HepG2 (cell line): Measurements from ENCODE around the gene AJM1. TPM values are rescaled to one million over a fixed set of nuclear protein-coding genes. Genes with fewer than 3 reads are reported as not detected.

ENCODE experiments used
- CHD4 ChIP-seq: fragments of 200-600 bp; sonication (generic); IDR thresholded peaks from 2 replicates; pipeline ENCODE4 v1.7.0; 2017; ENCODE audit warnings: mild to moderate bottlenecking, low read length, borderline replicate concordance
- EP300 ChIP-seq, 3 experiments: sonication (generic) in 1 of 3; formaldehyde crosslinking in 1 of 3; IDR thresholded peaks; 2 replicates each; pipeline versions ENCODE4 v1.5.1 to v1.6.1; 2011 to 2020; ENCODE audit warnings: low read depth in 2 of 3, low read length in 2 of 3, borderline replicate concordance in 1 of 3, improper control_type of control experiment in 1 of 3, mild to moderate bottlenecking in 1 of 3, missing genetic modification reagents in 1 of 3, moderate library complexity in 1 of 3
- MEIS2 ChIP-seq: sonication (generic); formaldehyde crosslinking; IDR thresholded peaks from 2 replicates; pipeline ENCODE4 v1.9.0; 2021; ENCODE audit warnings: mild to moderate bottlenecking, missing genetic modification reagents
- MIXL1 ChIP-seq: IDR thresholded peaks from 2 replicates; pipeline ENCODE4 v1.6.1; 2016
- SP2 ChIP-seq: sonication (generic); formaldehyde crosslinking; IDR thresholded peaks from 2 replicates; pipeline ENCODE4 v1.5.1; 2020; ENCODE audit warnings: mild to moderate bottlenecking, missing genetic modification reagents
- ZBTB38 ChIP-seq: sonication (generic); formaldehyde crosslinking; IDR thresholded peaks from 2 replicates; pipeline ENCODE4 v1.5.1; 2020; ENCODE audit warnings: mild to moderate bottlenecking, missing genetic modification reagents
- ZNF205 ChIP-seq: IDR thresholded peaks from 2 replicates; pipeline ENCODE4 v1.6.1; 2018; ENCODE audit warnings: missing biosample characterization, missing genetic modification reagents
- ZNF33B ChIP-seq: sonication (generic); formaldehyde crosslinking; IDR thresholded peaks from 2 replicates; pipeline ENCODE4 v1.5.1; 2020; ENCODE audit warnings: mild to moderate bottlenecking, missing genetic modification reagents
- ZNF484 ChIP-seq: sonication (generic); formaldehyde crosslinking; IDR thresholded peaks from 2 replicates; pipeline ENCODE4 v1.5.1; 2020; ENCODE audit warnings: mild to moderate bottlenecking, low read depth, missing genetic modification reagents, borderline replicate concordance
- ZNF567 ChIP-seq: sonication (generic); formaldehyde crosslinking; IDR thresholded peaks from 2 replicates; pipeline ENCODE4 v1.8.1; 2023; ENCODE audit warnings: mild to moderate bottlenecking, missing genetic modification reagents, borderline replicate concordance
- ZNF709 ChIP-seq: sonication (generic); formaldehyde crosslinking; IDR thresholded peaks from 2 replicates; pipeline ENCODE4 v1.5.0; 2020; ENCODE audit warnings: mild to moderate bottlenecking, missing genetic modification reagents
- polyA plus RNA-seq, 8 experiments: library from polyadenylated mRNA; depleted of rRNA in 3 of 8; stranded (reverse) in 7 of 8; unstranded in 1 of 8; fragments of >200 nt; fragmentation: Illumina TruSeq in 4 of 8; extraction: Trizol in 4 of 8; gene quantifications; 2 replicates each; pipeline versions ENCODE4 v1.2.1 to v1.2.3, GENCODE V29; 2011 to 2016; ENCODE audit warnings: low read depth in 4 of 8, missing spikeins in 1 of 8, mixed read lengths in 1 of 8; ENCODE audit not compliant: insufficient read depth in 1 of 8
- total RNA-seq, 5 experiments: library from RNA; depleted of rRNA; stranded (reverse); fragments of >200 nt; fragmentation: Illumina TruSeq; extraction: Trizol; gene quantifications; 2 replicates each; pipeline ENCODE4 v1.2.3, GENCODE V29; 2016; ENCODE audit warnings: low read depth in 1 of 5
- TF ChIP-seq, protein P1 (sequence below): IDR thresholded peaks from 2 replicates; pipeline ENCODE4 v1.4.0; 2020; ENCODE audit warnings: mild to moderate bottlenecking, missing genetic modification reagents
- TF ChIP-seq, protein P2 (sequence below): sonication (generic); formaldehyde crosslinking; IDR thresholded peaks from 2 replicates; pipeline ENCODE4 v1.4.0; 2020; ENCODE audit warnings: missing genetic modification reagents, borderline replicate concordance
- TF ChIP-seq, protein P3 (sequence below): sonication (generic); formaldehyde crosslinking; IDR thresholded peaks from 2 replicates; pipeline ENCODE4 v1.4.0; 2020; ENCODE audit warnings: mild to moderate bottlenecking, missing genetic modification reagents
- TF ChIP-seq, protein P4 (sequence below): sonication (generic); formaldehyde crosslinking; IDR thresholded peaks from 2 replicates; pipeline ENCODE4 v1.8.1; 2023; ENCODE audit warnings: mild to moderate bottlenecking, missing genetic modification reagents, borderline replicate concordance
- TF ChIP-seq, protein P5 (sequence below): IDR thresholded peaks from 2 replicates; pipeline ENCODE4 v1.6.1; 2018; ENCODE audit warnings: missing genetic modification reagents
- TF ChIP-seq, protein P6 (sequence below): IDR thresholded peaks from 2 replicates; pipeline ENCODE4 v1.6.1; 2016; ENCODE audit warnings: missing biosample characterization, missing genetic modification reagents, low read depth

The AJM1 gene
- total and polyA plus RNA-seq, 2 of the 13 experiments (the other 11 are each of a cell fraction or from before 2014, with no cell fraction given): 1.1 to 1.2 TPM

DNA sequence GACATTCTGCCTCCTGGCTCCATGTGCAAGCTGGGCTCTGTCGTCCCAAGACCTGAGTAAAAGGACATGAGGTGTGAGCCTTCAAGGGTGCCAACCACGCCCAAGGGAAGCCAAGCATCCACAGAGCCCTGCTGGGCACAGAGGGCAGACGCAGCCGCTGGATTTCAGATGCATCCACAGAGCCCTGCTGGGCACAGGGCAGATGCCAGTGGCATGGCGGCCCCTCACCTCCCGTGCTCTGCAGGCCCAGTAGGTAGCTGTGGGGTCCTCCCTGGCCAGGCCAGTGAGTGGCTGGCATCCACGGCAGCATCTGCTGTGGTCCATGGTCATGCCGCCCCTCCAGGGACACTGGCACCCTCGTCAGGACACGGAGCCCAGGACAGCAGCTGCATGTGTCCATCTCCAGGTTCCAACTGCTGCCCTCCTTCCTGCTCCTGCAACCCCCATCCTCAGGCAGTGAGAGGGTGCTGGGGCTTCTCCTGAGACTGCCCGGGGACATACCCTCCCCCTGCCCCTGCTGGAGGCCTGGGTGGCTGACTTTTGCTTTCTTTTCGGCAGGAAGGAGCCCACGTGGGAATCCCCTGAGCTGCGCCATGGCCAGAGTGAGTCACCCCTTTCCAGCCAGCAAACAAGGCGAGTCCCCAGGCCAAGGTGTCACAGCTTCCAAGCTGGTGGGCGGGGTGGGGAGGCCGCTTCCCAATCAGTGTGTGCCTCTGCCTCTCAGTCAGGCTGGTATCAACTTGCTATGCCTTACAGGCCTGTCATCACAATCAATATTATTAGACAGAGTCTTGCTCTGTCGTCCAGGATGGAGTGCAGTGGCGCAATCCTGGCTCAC lies 40.0 kb downstream of the AJM1 start (continued):
- TF ChIP-seq, protein P1, sequence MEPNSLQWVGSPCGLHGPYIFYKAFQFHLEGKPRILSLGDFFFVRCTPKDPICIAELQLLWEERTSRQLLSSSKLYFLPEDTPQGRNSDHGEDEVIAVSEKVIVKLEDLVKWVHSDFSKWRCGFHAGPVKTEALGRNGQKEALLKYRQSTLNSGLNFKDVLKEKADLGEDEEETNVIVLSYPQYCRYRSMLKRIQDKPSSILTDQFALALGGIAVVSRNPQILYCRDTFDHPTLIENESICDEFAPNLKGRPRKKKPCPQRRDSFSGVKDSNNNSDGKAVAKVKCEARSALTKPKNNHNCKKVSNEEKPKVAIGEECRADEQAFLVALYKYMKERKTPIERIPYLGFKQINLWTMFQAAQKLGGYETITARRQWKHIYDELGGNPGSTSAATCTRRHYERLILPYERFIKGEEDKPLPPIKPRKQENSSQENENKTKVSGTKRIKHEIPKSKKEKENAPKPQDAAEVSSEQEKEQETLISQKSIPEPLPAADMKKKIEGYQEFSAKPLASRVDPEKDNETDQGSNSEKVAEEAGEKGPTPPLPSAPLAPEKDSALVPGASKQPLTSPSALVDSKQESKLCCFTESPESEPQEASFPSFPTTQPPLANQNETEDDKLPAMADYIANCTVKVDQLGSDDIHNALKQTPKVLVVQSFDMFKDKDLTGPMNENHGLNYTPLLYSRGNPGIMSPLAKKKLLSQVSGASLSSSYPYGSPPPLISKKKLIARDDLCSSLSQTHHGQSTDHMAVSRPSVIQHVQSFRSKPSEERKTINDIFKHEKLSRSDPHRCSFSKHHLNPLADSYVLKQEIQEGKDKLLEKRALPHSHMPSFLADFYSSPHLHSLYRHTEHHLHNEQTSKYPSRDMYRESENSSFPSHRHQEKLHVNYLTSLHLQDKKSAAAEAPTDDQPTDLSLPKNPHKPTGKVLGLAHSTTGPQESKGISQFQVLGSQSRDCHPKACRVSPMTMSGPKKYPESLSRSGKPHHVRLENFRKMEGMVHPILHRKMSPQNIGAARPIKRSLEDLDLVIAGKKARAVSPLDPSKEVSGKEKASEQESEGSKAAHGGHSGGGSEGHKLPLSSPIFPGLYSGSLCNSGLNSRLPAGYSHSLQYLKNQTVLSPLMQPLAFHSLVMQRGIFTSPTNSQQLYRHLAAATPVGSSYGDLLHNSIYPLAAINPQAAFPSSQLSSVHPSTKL (CRISPR knock-in tag): peak; percentile 84
- TF ChIP-seq, protein P2, sequence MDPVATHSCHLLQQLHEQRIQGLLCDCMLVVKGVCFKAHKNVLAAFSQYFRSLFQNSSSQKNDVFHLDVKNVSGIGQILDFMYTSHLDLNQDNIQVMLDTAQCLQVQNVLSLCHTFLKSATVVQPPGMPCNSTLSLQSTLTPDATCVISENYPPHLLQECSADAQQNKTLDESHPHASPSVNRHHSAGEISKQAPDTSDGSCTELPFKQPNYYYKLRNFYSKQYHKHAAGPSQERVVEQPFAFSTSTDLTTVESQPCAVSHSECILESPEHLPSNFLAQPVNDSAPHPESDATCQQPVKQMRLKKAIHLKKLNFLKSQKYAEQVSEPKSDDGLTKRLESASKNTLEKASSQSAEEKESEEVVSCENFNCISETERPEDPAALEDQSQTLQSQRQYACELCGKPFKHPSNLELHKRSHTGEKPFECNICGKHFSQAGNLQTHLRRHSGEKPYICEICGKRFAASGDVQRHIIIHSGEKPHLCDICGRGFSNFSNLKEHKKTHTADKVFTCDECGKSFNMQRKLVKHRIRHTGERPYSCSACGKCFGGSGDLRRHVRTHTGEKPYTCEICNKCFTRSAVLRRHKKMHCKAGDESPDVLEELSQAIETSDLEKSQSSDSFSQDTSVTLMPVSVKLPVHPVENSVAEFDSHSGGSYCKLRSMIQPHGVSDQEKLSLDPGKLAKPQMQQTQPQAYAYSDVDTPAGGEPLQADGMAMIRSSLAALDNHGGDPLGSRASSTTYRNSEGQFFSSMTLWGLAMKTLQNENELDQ: no peak
- TF ChIP-seq, protein P3, sequence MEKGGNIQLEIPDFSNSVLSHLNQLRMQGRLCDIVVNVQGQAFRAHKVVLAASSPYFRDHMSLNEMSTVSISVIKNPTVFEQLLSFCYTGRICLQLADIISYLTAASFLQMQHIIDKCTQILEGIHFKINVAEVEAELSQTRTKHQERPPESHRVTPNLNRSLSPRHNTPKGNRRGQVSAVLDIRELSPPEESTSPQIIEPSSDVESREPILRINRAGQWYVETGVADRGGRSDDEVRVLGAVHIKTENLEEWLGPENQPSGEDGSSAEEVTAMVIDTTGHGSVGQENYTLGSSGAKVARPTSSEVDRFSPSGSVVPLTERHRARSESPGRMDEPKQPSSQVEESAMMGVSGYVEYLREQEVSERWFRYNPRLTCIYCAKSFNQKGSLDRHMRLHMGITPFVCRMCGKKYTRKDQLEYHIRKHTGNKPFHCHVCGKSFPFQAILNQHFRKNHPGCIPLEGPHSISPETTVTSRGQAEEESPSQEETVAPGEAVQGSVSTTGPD (CRISPR knock-in tag): no peak
- TF ChIP-seq, protein P4, sequence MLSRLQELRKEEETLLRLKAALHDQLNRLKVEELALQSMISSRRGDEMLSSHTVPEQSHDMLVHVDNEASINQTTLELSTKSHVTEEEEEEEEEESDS (CRISPR knock-in tag): no peak
- TF ChIP-seq CHD4 (peak; percentile 38; the same call in 1 of the 2 replicates), ZNF205 (CRISPR knock-in tag) (peak; percentile 39; the same call in 1 of the 2 replicates), ZNF709 (no peak), SP2 (CRISPR knock-in tag) (peak; percentile 67), MEIS2 (peak; percentile 81), ZNF567 (CRISPR knock-in tag) (no peak), ZBTB38 (CRISPR knock-in tag) (0 out of 2 replicates have a peak, but pooled peaks have one; percentile 54), ZNF484 (CRISPR knock-in tag) (no peak), MIXL1 (peak; percentile 90), ZNF33B (CRISPR knock-in tag) (no peak), EP300 (IDR thresholded peaks at IDR 0.05; ENCODE audit: low read depth in 2 of 2, low read length in 2 of 2) (no peak), EP300 (CRISPR knock-in tag; IDR thresholded peaks at IDR 0.05; ENCODE audit: borderline replicate concordance) (peak; percentile 49; the same call in 1 of the 2 replicates)
- TF ChIP-seq, protein P5, sequence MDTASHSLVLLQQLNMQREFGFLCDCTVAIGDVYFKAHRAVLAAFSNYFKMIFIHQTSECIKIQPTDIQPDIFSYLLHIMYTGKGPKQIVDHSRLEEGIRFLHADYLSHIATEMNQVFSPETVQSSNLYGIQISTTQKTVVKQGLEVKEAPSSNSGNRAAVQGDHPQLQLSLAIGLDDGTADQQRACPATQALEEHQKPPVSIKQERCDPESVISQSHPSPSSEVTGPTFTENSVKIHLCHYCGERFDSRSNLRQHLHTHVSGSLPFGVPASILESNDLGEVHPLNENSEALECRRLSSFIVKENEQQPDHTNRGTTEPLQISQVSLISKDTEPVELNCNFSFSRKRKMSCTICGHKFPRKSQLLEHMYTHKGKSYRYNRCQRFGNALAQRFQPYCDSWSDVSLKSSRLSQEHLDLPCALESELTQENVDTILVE: peak; percentile 75
- TF ChIP-seq, protein P6, sequence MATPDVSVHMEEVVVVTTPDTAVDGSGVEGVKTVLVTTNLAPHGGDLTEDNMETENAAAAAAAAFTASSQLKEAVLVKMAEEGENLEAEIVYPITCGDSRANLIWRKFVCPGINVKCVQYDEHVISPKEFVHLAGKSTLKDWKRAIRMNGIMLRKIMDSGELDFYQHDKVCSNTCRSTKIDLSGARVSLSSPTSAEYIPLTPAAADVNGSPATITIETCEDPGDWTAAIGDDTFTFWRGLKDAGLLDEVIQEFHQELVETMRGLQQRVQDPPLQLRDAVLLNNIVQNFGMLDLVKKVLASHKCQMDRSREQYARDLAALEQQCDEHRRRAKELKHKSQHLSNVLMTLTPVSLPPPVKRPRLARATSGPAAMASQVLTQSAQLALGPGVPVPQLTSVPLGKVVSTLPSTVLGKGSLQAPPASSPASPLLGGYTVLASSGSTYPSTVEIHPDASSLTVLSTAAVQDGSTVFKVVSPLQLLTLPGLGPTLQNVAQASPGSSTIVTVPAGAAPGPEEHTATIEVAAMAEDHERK (CRISPR knock-in tag): 0 out of 2 replicates have a peak, but pooled peaks have one; percentile 42
